Stomach smooth muscle (tissue), 2 donors: ENCODE measurements around the gene LBHD2.

Experiments
- H3K27ac ChIP-seq: one replicate; pipeline ENCODE4 v1.7.0; 2013; ENCODE audit warnings: mild to moderate bottlenecking, low read length, inconsistent platforms
- H3K27me3 ChIP-seq, 2 donors: one replicate each; pipeline ENCODE4 v1.7.0; 2013; ENCODE audit warnings: low read length in 2 of 2; ENCODE audit not compliant: insufficient read depth in 2 of 2, control insufficient read depth in 1 of 2
- H3K36me3 ChIP-seq, 2 donors: one replicate each; pipeline ENCODE4 v1.7.0; 2013; ENCODE audit warnings: low read length in 2 of 2; ENCODE audit not compliant: control insufficient read depth in 2 of 2, insufficient read depth in 2 of 2
- H3K4me1 ChIP-seq: one replicate; pipeline ENCODE4 v1.7.0; 2013; ENCODE audit warnings: low read length; ENCODE audit not compliant: control insufficient read depth, insufficient read depth
- H3K4me3 ChIP-seq, 2 donors: one replicate each; pipeline ENCODE4 v1.7.0; 2013; ENCODE audit warnings: low read length in 2 of 2
- H3K9ac ChIP-seq, 2 donors: one replicate each; pipeline ENCODE4 v1.7.0; 2013; ENCODE audit warnings: low read length in 2 of 2, mild to moderate bottlenecking in 1 of 2
- H3K9me3 ChIP-seq, 2 donors: one replicate each; pipeline ENCODE4 v1.7.0; 2013; ENCODE audit warnings: low read length in 2 of 2; ENCODE audit not compliant: control insufficient read depth in 2 of 2
- donor health status: healthy.
- donor health status: Pancreatic carcinoma.

Gene LBHD2

DNA sequence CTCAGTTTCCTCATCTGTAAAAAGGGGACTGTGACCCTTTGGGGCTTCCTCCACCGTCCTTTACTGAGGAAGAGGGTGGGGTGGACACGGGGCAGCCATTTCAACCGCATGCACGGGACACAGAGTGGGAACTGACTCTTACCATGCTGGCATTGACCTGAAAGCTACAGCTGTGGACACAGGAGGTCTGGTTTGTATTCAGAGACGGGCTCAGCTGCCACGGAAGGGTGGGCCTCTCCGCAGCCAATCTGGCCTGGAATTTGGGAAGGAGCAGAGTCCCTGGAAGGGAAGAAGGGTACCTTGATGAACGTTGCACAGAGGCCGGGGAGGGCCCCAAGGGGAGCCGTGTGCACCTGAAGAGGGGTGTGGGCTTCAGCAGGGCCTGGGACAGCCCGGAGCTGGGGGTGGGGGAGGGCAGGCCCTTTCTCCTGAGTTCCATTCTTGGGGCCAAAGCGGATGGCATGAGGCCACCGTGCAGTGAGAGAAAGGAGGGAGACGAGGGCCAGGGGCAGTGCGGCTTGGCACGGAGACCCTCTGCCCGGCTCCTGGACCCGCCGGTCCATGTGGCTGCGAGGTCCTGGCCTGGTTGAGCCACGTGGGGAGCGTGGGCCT is 53.8 kb downstream of the LBHD2 start:
- Histone ChIP-seq H3K4me1 (peaks cover 18% of the 10 kb centered on the region), H3K27ac (no peak overlapping the region)

GRCh38 chr14:103138301-103139131 is 54.5 kb downstream of the LBHD2 start:
- H3K36me3 ChIP-seq: peaks cover 4 to 5% of the 10 kb centered on the region in 2 donors
- no peak overlapping the region for H3K27ac ChIP-seq
- H3K4me3 ChIP-seq: peak overlapping the region in 1 of 2 donors; percentile 8
- no peak overlapping the region for H3K9ac ChIP-seq
- peaks cover 18% of the 10 kb centered on the region for H3K4me1 ChIP-seq
- H3K9me3 ChIP-seq: no peaks in the 10 kb centered on the region
- peaks cover 13 to 27% of the 10 kb centered on the region in 2 donors for H3K27me3 ChIP-seq

More for the DNA sequence above, 53.8 kb downstream of the LBHD2 start:
- H3K4me3 ChIP-seq: peak overlapping the region in 1 of 2 donors; percentile 44
- H3K27me3 ChIP-seq: peaks cover 6 to 20% of the 10 kb centered on the region in 2 donors
- H3K9me3 ChIP-seq: no peaks in the 10 kb centered on the region
- no peak overlapping the region for H3K9ac ChIP-seq
- peaks cover 5 to 6% of the 10 kb centered on the region in 2 donors for H3K36me3 ChIP-seq

DNA sequence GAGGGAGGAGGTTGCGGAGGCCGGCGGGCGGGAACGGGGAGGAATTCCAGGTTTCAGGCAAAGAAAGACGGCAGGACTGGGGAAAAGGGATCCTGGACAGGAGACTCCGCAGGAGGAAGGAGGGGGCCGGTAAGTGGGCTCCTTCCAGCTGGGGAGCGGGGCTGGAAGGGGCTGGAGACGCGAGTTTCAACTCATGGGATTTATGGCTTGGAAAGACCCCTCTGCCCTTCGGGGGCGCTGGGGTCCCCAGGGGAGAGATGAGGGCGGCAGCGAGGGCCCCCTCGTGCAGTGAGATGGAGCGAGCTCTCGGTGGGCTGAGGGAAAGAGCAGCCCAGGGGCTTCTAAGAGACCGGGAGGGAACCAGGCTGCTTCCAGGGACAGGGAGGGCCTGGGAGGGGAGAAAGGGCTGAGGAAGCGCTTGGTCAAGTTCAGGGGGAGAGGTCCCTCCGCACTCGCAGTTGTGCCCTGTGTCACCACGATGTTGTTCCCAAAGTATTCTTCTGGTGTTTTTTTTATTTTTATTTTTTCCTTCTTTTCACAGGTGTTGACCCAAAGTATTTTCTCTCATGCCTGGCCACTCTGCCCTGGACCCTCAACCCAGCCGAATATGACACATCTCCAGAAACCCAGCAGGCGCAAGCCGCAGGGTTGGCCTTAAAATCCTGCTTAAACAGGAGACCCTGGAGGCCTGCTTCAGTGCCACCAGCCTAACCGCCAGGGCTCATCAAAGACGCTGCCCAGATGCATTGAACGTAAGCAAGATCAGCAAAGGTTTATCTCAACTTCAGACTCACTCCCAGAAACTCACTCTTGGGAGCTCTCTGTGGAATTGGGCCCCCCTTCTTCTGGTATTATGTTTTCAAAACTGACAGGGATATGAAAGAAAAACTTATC is 55.4 kb downstream of the LBHD2 start:
- Histone ChIP-seq H3K9me3 (no peaks in the 10 kb centered on the region), H3K27me3 (peaks cover 14 to 28% of the 10 kb centered on the region in 2 donors), H3K4me1 (peaks cover 18% of the 10 kb centered on the region), H3K27ac (no peak overlapping the region), H3K4me3 (no peak overlapping the region), H3K36me3 (no peaks in the 10 kb centered on the region), H3K9ac (no peak overlapping the region)
